Left renal cortex interstitium (tissue), 4 donors: ENCODE results near the gene CAMK2G. TPM values are rescaled to one million over a fixed set of nuclear protein-coding genes. Genes with fewer than 3 reads are reported as not detected.
"Not testable (repeated sequence)": the region's sequence is repeated elsewhere in the genome, so short reads cannot be mapped to it uniquely, and the experiment has no call there.

Experiments
- DNase-seq, 4 donors: peaks; one replicate each; pipeline ENCODE4 v3.0.0-alpha.2; 2013; ENCODE audit warnings: low read depth in 4 of 4, low spot score in 2 of 4, missing footprints in 1 of 4
- polyA plus RNA-seq, 4 donors: library from polyadenylated mRNA; unstranded; fragments of 120-200 nt; gene quantifications; one replicate each; pipeline ENCODE4 v1.2.1, GENCODE V29; 2013; ENCODE audit not compliant: insufficient read length in 4 of 4

Gene CAMK2G
- polyA plus RNA-seq, 4 donors, result 19.9 to 34.8 (median 26.9) TPM

GRCh38 chr10:73842349-73842748 is 32.0 kb downstream of the CAMK2G start:
- no peak for DNase-seq

GRCh38 chr10:73841526-73842285 is 32.6 kb downstream of the CAMK2G start:
- no peak for DNase-seq

GRCh38 chr10:73841061-73841421 is 33.3 kb downstream of the CAMK2G start:
- no peak for DNase-seq

GRCh38 chr10:73840403-73841060 is 33.8 kb downstream of the CAMK2G start:
- no peak for DNase-seq

GRCh38 chr10:73840056-73840402 is 34.3 kb downstream of the CAMK2G start:
- DNase-seq, result no peak

DNA sequence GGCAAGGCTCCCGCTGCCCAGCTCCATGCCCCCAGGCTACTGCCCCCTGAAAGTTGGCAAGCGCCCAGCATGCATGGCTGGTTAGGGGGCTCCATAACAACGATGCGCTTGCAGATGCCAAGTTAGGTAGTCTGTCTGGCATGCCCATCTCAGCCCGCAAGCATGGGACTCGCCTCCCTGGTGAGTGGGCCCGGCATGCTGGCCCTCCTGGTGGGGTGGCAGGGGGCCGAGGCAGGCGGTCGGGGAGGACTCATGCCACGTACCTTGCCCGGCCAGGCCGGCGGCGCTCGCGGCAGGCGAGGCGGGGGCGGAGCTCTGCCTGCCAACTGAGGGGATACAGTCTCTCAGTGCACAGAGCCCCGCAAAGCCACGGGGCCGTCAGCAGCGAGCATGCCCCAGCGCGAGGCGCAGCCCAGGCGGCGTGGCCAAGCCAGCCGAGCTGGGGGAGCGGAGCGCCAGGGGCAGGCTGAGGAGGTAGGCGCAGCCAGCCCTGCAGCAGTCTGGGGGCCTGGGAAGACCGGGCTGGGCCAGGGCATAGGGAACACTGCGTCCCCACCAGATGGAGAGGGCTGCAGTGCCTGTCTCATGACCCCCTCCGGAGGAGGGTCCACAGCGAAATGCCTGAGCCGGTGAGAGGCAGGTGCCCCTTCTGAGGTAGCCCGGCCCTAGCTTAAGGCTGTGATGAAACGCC is 34.9 kb downstream of the CAMK2G start:
- DNase-seq, result no peak

GRCh38 chr10:73838827-73839226 is 35.5 kb downstream of the CAMK2G start:
- no peak for DNase-seq

GRCh38 chr10:73838008-73838567 is 36.3 kb downstream of the CAMK2G start:
- no peak for DNase-seq

DNA sequence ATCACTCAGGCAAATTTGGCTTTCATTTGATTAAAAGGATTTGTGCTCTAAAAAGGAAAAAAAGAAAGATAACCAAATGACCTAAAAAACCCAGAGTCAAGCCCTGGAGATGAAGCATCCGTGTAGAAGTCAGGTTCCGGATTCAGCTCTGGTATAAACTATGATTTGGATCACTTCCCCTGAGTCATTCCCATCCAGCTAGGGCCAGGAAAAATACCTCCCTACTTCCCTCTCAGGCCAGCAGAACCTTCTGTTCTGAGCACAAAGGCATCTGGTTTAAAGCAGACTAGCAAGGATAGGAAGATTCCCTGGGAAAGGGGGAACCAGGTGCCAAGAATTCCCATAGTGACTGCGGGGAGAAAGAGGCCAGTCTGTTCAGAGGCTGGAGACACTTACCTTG is 37.3 kb downstream of the CAMK2G start:
- no peak for DNase-seq

DNA sequence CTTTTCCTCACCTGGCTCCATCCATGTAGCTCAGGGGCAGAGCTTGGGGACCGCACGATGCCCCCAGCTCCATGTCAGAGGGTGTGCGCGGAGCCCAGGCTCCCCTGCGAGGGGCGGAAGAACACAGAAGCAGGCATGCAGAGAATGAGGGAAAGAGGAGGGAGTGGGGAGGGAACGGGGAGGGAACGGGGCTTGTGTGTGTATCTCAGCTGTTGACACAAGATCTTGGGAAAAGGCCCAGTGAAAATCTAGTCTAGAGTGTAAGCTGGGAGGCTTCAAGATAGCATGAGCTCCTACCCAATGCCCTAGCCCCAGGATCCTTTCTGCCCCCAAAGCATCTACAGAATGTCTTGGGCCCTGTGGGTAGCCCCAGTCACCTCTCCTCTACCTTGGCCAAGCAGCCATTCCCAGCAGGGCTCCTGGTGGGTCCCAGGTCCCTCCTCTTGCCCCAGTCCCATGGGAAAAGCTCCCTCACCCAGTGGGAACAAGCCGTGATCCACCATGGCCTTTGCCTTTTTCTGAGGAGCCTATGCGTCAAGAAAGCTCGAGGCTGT is 37.9 kb downstream of the CAMK2G start:
- DNase-seq, result no peak

GRCh38 chr10:73829090-73829489 is 45.3 kb downstream of the CAMK2G start:
- not testable (repeated sequence) for DNase-seq

DNA sequence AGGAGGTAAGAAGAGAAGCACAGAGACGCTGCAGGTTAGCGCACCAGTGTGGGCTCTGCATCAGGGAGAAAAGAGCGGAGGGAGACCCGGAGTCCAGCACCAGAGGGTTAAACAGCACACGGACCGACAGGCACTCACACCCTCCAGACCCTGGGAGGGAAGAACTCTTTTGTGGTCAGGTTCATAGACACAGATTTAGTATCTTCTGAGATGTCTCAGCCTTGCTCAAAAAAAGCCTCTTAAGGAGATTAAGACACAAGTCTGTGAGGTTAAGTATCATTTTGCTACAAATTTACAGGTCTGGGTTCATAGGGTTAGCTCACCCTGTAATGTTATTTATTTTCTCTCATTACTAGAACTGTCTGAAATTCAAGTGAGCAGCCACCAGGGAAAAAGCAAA is 46.2 kb downstream of the CAMK2G start:
- DNase-seq, result no peak

GRCh38 chr10:73827346-73828089 is 46.8 kb downstream of the CAMK2G start:
- DNase-seq, result no peak

DNA sequence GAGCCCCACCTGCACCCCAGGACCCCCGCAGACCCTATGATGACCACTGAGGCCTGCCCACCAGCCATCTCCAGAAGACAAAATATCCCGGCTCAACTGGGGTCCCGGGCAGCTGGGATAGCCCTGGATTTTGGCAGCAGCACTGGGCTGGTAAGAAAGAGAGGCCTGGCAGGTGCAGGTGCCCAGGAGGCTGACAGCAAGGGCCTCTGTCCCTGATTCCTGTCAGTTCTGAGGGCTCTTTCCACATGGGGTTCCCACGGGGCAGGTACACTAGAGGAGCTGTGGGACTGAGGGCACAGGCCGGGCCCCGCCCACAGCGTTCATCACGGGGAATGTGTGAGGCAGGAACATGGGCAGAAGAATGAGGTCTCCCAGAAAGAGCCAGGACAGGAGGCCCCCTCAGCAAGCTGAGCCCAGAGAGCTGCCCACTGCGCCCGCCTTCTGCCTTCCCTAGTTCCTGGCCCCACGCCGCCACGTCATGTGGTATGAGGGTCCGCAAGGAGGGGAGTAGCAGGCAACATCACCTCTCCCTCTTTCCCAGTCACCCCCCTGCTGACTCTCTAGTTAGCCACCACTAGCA is 50.1 kb downstream of the CAMK2G start:
- DNase-seq, result no peak

GRCh38 chr10:73823391-73823790 is 51.0 kb downstream of the CAMK2G start:
- no peak for DNase-seq

DNA sequence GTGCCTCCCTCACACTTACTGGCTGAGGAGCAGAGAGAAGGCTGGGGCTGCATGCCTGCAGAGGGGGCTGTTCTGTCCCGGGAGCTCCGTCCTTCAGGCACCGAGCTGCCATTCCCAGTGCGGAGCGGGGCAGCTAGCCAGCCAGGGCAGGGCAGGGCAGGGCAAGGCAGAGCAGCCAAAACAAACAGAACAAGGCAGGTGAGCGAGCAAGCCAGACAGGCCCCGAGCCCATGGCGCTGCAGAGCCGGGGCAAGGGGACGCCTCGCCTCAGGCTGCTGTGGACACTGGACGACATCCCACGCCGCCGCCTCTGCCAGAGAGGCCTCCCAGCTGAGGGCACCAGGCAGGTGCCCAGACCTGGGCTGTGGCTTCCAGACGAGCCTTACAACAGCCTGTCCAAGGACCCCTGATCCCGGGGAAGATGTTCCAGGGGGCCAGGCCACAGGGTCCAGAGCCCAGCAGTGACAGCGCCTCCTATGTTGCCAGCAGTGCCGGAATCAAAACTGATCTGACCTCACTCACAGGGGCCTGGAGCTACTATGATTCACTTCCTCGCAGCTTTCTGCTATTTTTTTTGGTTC is 54.8 kb downstream of the CAMK2G start:
- no peak for DNase-seq

DNA sequence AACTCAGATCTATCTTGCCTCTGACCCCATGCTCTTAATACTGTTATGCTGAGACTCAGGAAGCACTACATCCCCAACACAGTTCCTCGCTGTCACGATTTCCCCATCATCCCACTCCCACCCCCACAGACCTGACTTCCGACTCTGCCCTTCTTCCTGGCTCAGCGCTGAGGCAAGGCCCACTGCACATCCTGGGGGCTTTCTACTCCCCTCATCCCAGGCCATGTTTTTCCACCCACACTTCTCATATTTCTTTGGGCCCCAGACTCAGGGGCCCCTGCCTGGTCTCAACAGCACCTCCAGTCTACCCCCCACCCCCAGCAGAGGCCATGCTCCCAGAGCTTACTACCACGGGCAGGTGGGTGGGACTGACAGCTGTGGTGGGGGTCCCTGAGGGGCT is 55.3 kb downstream of the CAMK2G start:
- DNase-seq, result no peak

DNA sequence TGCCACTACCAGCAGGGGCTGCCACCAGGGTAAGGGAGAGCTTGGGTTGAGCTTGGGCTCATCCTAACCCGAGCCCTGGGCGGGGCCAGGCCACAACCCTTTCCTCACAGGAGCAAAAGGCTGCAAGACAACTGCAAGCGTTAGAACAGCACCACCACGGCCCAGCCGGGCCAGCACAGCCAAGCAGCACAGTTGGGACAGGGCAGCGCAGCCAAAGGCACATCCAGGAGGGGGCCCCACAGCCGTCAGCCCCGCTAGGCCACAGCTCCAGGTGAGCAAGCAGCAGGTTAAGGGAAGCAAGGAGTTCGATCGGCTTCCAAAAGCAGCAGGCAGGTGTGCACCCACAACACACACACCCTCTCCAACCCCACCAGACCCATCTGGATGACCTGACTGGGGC is 56.0 kb downstream of the CAMK2G start:
- DNase-seq, result no peak

GRCh38 chr10:73817826-73818225 is 56.5 kb downstream of the CAMK2G start:
- no peak for DNase-seq
